Neuronal stem cell (in vitro differentiated cells): Measurements from ENCODE around the gene PRODH.
"Not testable (repeated sequence)": the region's sequence is repeated elsewhere in the genome, so short reads cannot be mapped to it uniquely, and the experiment has no call there.

Experiments
- DNase-seq: peaks from one replicate; pipeline ENCODE4 v3.0.0-alpha.2; 2013; ENCODE audit warnings: low spot score
- H2AFZ ChIP-seq: one replicate; pipeline ENCODE4 v1.6.1; 2013; ENCODE audit warnings: mild to moderate bottlenecking, low read length, inconsistent platforms
- H2AK5ac ChIP-seq: 2 replicates; pipeline ENCODE4 v1.6.1; 2013; ENCODE audit warnings: low read depth, mild to moderate bottlenecking, inconsistent platforms, low read length, moderate library complexity, mixed read lengths
- H2BK120ac ChIP-seq: 2 replicates; pipeline ENCODE4 v1.6.1; 2013; ENCODE audit warnings: low read depth, mild to moderate bottlenecking, inconsistent platforms, low read length, moderate library complexity, mixed read lengths
- H2BK12ac ChIP-seq: one replicate; pipeline ENCODE4 v1.6.1; 2013; ENCODE audit warnings: low read length, inconsistent platforms
- H2BK15ac ChIP-seq: 2 replicates; pipeline ENCODE4 v1.6.1; 2013; ENCODE audit warnings: mild to moderate bottlenecking, low read length, inconsistent platforms, mixed read lengths
- H2BK5ac ChIP-seq: one replicate; pipeline ENCODE4 v1.6.1; 2013; ENCODE audit warnings: inconsistent platforms, mild to moderate bottlenecking, low read length, moderate library complexity
- H3K14ac ChIP-seq: one replicate; pipeline ENCODE4 v1.6.1; 2013; ENCODE audit warnings: low read length, inconsistent platforms
- H3K18ac ChIP-seq: 2 replicates; pipeline ENCODE4 v1.6.1; 2013; ENCODE audit warnings: low read length, inconsistent platforms
- H3K23ac ChIP-seq: 2 replicates; pipeline ENCODE4 v1.6.1; 2013; ENCODE audit warnings: low read depth, mild to moderate bottlenecking, mixed read lengths, low read length, inconsistent platforms; ENCODE audit not compliant: poor library complexity
- H3K27ac ChIP-seq: replicated peaks from 3 replicates; pipeline ENCODE4 v1.5.1; 2013; ENCODE audit warnings: low read length, inconsistent platforms
- H3K27me3 ChIP-seq, 3 experiments: 2 replicates each; pipeline ENCODE4 v1.6.1; 2013; ENCODE audit warnings: low read length in 3 of 3, mild to moderate bottlenecking in 2 of 3, inconsistent platforms in 1 of 3, low read depth in 1 of 3, mixed read lengths in 1 of 3, moderate library complexity in 1 of 3; ENCODE audit not compliant: control insufficient read depth in 3 of 3, insufficient read depth in 3 of 3
- H3K36me3 ChIP-seq, 2 donors: replicated peaks in 1 of 2; 2 replicates each; pipeline ENCODE4 v1.6.1; 2013; ENCODE audit warnings: low read length in 2 of 2; ENCODE audit not compliant: control insufficient read depth in 2 of 2, insufficient read depth in 2 of 2
- H3K4ac ChIP-seq: 2 replicates; pipeline ENCODE4 v1.6.1; 2013; ENCODE audit warnings: inconsistent platforms, mild to moderate bottlenecking, low read length, moderate library complexity
- H3K4me1 ChIP-seq, 2 donors: 1 replicate in 1 of 2; 2 replicates in 1 of 2; pipeline ENCODE4 v1.6.1; 2013; ENCODE audit warnings: low read length in 2 of 2, low read depth in 1 of 2; ENCODE audit not compliant: control insufficient read depth in 2 of 2, insufficient read depth in 1 of 2
- H3K4me2 ChIP-seq: one replicate; pipeline ENCODE4 v1.6.1; 2013; ENCODE audit warnings: mild to moderate bottlenecking, low read length, inconsistent platforms; ENCODE audit not compliant: insufficient read depth, poor library complexity, severe bottlenecking
- H3K4me3 ChIP-seq, 2 donors: 2 replicates each; pipeline ENCODE4 v1.5.1; 2013; ENCODE audit warnings: low read length in 2 of 2, mild to moderate bottlenecking in 2 of 2, inconsistent platforms in 1 of 2, moderate library complexity in 1 of 2
- H3K79me1 ChIP-seq: one replicate; pipeline ENCODE4 v1.6.1; 2013; ENCODE audit warnings: low read depth, mild to moderate bottlenecking, inconsistent platforms, low read length, moderate library complexity
- H3K9ac ChIP-seq: one replicate; pipeline ENCODE4 v1.6.1; 2013; ENCODE audit warnings: mild to moderate bottlenecking, low read depth, low read length, inconsistent platforms; ENCODE audit not compliant: poor library complexity
- H3K9me3 ChIP-seq, 2 donors: replicated peaks in 1 of 2; 2 replicates each; pipeline versions ENCODE3 to v1.6.1; 2013; ENCODE audit warnings: low read length in 2 of 2, mild to moderate bottlenecking in 2 of 2, inconsistent platforms in 1 of 2, low read depth in 1 of 2, mixed read lengths in 1 of 2, moderate library complexity in 1 of 2; ENCODE audit not compliant: control insufficient read depth in 2 of 2, insufficient read depth in 1 of 2
- H4K8ac ChIP-seq: one replicate; pipeline ENCODE4 v1.6.1; 2013; ENCODE audit warnings: low read depth, mild to moderate bottlenecking, inconsistent platforms, low read length, moderate library complexity
- H4K91ac ChIP-seq: one replicate; pipeline ENCODE4 v1.6.1; 2013; ENCODE audit warnings: low read length, low read depth, mild to moderate bottlenecking, inconsistent platforms; ENCODE audit not compliant: poor library complexity
- WGBS, 2 donors: extraction: QIAGEN DNeasy Blood & Tissue Kit; methylation state at CpG; one replicate each; pipeline ENCODE4 v1.1.7; 2013; ENCODE audit warnings: missing lambda C conversion rate in 2 of 2, mixed read lengths in 1 of 2; ENCODE audit not compliant: insufficient read length in 2 of 2, insufficient replicate concordance in 1 of 2; ENCODE audit errors: extremely low coverage in 2 of 2; 5-methylcytosine and 5-hydroxymethylcytosine counted together

The PRODH gene

DNA sequence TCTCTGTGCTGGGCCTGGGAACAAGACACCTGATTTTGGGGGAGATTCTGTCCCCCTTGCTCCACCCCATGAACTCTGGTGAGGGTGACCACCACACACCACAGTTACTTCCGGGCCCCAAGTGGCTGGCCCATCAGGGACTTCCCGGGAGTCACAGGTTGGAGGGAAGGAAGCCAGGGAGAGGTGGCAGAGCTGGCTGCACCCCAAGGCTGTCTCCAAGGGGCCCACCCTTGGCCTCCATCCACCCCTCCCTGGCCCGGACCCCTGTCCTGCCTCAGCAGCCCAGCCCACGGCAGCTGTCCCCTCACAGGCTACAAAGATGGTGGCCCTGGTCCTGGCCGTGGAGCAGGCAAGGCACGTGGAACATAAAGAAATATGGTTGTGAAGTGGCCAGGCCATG, 23.2 kb upstream of the PRODH start:
- H3K9ac ChIP-seq, H2AK5ac ChIP-seq, H2BK5ac ChIP-seq, H3K27ac ChIP-seq, H4K91ac ChIP-seq, H2BK15ac ChIP-seq, H3K23ac ChIP-seq, H4K8ac ChIP-seq, H3K4me3 ChIP-seq, H3K4me2 ChIP-seq, H3K36me3 ChIP-seq, H2BK120ac ChIP-seq, H3K9me3 ChIP-seq, H3K79me1 ChIP-seq, H3K18ac ChIP-seq, H2AFZ ChIP-seq, DNase-seq, H3K4ac ChIP-seq, H3K14ac ChIP-seq: not testable (repeated sequence)
- peaks cover 0 to 11% (median 0%) of the 10 kb centered on the region in 3 experiments for H3K27me3 ChIP-seq
- H3K4me1 ChIP-seq = peaks cover 0 to 14% of the 10 kb centered on the region in 2 donors
- H2BK12ac ChIP-seq = peak overlapping the region; percentile 41
- WGBS, 2 donors = no CpG with 5 or more reads among the region's 6 CpGs

DNA sequence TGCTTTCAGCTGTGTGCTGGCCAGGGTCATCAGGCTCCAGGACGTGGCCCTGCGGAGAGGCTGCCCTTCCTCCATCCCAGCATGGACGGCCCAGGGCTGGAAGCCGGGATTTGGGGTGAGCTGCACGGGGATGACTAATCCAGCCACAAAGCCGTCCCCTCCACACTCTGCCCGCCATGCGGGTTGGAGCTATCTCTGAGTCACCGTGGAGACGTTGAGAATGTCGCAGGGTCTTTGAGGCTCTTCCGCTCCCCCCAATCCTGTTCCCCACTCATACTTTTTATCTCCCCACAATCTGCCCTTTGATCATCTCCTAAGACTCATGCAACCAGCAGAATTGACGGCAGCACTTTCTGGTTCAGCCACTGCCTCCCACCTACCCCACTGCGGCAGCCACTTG, 22.6 kb upstream of the PRODH start:
- H2BK5ac ChIP-seq, H3K23ac ChIP-seq, H4K91ac ChIP-seq, H3K4me3 ChIP-seq, H3K14ac ChIP-seq, H3K9ac ChIP-seq, H3K9me3 ChIP-seq, H3K18ac ChIP-seq, DNase-seq, H3K4me2 ChIP-seq, H2AK5ac ChIP-seq, H4K8ac ChIP-seq, H2BK15ac ChIP-seq, H3K4ac ChIP-seq, H2BK12ac ChIP-seq, H3K36me3 ChIP-seq, H3K27ac ChIP-seq, H3K79me1 ChIP-seq, H2BK120ac ChIP-seq: not testable (repeated sequence)
- Histone ChIP-seq H3K27me3 (peaks cover 0 to 11% (median 0%) of the 10 kb centered on the region in 3 experiments), H2AFZ (peak overlapping the region; percentile 15), H3K4me1 (peaks cover 0 to 14% of the 10 kb centered on the region in 2 donors)
- no CpG with 5 or more reads among the region's 14 CpGs for WGBS, 2 donors

DNA sequence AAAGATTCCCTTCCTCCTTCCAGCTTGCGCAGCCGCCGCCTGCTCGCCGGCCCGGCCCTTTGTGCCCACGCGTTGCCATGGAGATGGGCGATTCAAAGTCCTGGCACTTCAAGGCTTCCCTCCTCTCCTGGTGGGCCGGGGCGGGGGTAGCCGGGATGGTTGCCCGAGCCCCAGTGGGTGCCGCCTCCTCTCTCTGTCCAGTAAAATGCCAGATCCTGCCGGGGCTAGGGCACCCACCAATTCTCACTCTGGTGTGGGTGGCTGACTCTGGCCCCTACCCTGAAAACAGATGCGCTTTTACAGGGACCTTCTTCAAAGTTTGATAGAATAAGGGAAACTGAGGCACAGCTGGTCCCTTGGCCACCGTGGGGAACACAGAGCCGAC, 22.2 kb upstream of the PRODH start:
- not testable (repeated sequence) for H4K8ac ChIP-seq, H3K23ac ChIP-seq, H3K9ac ChIP-seq, H2BK120ac ChIP-seq, H3K79me1 ChIP-seq, H3K18ac ChIP-seq, H3K4me2 ChIP-seq, H4K91ac ChIP-seq, H2AK5ac ChIP-seq, H3K27ac ChIP-seq, H3K36me3 ChIP-seq, H3K4ac ChIP-seq, H3K9me3 ChIP-seq, H2BK15ac ChIP-seq, DNase-seq, H3K14ac ChIP-seq, H2BK12ac ChIP-seq, H2BK5ac ChIP-seq, H3K4me3 ChIP-seq
- H3K27me3 ChIP-seq = peaks cover 0 to 11% (median 0%) of the 10 kb centered on the region in 3 experiments
- peak overlapping the region; percentile 22 for H2AFZ ChIP-seq
- no CpG with 5 or more reads among the region's 18 CpGs for WGBS, 2 donors
- peaks cover 0 to 14% of the 10 kb centered on the region in 2 donors for H3K4me1 ChIP-seq

DNA sequence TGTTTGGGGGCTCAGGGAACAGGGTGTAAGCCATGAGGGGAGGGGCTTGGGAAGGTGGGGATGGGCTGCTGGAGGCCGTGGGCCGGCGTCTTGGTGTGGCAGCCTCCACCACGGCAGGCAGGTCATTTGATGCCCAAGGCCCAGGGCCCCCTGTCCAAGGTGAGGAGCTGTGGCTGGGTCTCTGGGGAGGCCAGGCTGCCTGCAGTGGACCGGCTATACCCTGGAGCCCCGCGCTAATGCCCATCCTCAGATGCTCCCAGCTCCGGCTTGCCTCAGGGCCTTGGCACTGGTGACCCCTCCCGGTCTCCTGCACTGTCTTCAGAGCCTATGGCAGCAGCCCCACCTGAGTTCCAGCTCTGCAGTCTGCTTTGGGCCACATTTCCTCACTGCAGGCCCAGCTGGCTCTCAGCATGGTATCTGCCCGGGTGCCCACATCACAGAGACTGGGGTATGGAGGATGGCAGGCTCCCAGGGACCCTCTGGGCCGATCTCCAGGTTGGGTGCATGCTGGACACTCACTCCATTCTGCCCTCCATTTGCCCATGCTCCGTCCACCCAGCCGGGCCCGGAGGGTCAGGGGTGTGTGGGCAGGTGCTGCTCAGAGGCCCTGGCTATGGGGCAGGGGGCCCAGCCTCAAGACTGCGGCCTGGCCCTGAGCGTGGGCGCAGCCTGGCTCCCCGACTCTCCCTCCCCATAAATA, 21.7 kb upstream of the PRODH start:
- H2BK12ac ChIP-seq, H3K4ac ChIP-seq, H3K79me1 ChIP-seq, H3K23ac ChIP-seq, H4K8ac ChIP-seq, H3K4me3 ChIP-seq, H4K91ac ChIP-seq, H2BK5ac ChIP-seq, H3K4me2 ChIP-seq, H2BK15ac ChIP-seq, H3K36me3 ChIP-seq, DNase-seq, H2BK120ac ChIP-seq, H3K9me3 ChIP-seq, H3K14ac ChIP-seq, H3K27ac ChIP-seq: not testable (repeated sequence)
- Histone ChIP-seq H3K4me1 (peaks cover 0 to 14% of the 10 kb centered on the region in 2 donors), H3K27me3 (peaks cover 0 to 11% (median 0%) of the 10 kb centered on the region in 3 experiments), H3K9ac (peak overlapping the region; percentile 44), H2AK5ac (peak overlapping the region; percentile 25), H2AFZ (peak overlapping the region; percentile 22), H3K18ac (peak overlapping the region; percentile 38)
- no CpG with 5 or more reads among the region's 18 CpGs for WGBS, 2 donors
